ENCODE measurements around the gene PRRG2.

Gene PRRG2

GRCh38 chr19:49585023-49585422 lies 3.9 kb downstream of the PRRG2 start:
- DNase-seq = peak in 3 of 58 donors; percentile 8 to 21 (median 9)

GRCh38 chr19:49587227-49587626 lies 6.1 kb downstream of the PRRG2 start:
- DNase-seq = no peak

DNA sequence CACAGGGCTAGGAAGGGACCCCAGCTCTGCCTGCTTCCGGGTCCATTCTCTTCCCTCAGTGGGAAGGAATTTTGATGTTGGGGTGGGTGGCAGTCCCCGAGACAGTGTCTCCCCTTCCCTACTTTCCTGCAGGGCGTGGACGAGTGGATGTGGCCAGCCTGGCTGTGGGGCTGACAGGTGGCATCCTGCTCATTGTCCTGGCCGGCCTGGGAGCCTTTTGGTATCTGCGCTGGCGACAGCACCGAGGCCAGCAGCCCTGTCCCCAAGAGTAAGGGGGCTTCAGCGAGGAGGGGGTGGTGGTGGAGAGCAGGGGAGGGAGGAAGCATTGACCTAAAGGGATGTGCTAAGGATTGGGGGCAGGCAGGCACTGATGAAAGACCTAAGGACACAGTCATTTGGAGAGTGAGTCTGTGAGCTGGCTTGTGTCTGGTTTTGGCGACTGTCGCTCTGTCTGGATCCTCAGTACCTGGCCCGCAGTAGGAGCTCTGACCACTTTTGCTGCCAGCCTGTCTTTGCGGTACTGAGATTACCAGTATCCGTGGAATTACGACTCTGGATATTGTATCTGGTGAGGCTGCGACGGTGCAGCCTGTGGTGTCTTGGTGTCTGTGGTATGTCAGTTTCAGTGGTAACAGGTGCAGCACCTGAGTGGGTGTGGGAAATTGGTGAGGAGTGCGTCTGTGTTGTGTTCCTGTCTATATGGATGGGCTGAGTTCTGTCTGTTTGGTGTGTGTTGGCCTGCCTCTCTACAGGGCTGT lies 7.4 kb downstream of the PRRG2 start:
- DNase-seq = no peak

- DNase-seq = no peak
These were observed 8.4 kb downstream of the PRRG2 start for GRCh38 chr19:49589502-49589905.

DNA sequence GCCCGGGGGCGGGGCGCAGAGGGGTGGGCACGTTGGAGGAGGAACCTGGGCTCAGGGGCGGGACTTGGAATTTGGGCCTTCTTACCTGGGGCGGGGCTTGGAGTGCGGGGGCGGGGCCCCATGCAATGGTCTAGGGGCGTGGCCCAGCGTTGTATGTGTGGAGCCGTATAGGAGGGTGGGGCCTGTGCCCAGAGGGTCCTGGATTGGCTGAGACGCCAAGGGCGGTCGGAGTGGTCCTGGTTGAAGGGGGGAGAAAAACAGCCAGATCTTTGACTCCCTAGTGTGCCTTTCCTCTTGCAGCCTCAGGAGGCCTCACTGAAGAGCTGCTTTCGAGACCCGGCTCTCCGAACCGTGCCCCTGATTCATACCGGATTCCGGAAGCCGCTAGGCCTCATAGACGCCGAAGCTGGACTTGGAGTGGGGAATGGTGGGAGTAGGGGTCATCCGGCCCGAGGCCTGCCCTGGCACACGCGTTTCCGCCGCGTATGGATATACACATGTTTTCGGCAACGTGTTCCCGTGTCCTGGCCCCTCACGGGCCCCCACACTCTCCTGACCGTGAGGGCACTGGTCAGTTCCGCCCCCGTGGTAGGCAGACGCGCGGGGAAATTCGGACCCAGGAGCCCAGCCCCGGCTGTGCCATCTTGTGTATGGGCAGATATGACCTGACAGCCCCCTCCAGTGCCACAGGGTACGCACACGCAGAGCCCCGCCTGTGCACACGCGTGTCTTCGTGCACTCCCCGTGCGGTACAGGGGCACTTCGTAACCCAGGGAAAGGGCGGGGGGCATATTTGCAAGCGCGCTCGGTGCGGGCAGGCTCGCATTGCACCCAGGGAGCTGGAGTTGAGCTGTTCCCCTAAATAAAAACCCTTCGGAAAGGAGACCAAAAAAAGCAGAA lies 9.2 kb downstream of the PRRG2 start:
- peak in 57 of 58 donors; percentile 42 to 94 (median 79) for DNase-seq

DNA sequence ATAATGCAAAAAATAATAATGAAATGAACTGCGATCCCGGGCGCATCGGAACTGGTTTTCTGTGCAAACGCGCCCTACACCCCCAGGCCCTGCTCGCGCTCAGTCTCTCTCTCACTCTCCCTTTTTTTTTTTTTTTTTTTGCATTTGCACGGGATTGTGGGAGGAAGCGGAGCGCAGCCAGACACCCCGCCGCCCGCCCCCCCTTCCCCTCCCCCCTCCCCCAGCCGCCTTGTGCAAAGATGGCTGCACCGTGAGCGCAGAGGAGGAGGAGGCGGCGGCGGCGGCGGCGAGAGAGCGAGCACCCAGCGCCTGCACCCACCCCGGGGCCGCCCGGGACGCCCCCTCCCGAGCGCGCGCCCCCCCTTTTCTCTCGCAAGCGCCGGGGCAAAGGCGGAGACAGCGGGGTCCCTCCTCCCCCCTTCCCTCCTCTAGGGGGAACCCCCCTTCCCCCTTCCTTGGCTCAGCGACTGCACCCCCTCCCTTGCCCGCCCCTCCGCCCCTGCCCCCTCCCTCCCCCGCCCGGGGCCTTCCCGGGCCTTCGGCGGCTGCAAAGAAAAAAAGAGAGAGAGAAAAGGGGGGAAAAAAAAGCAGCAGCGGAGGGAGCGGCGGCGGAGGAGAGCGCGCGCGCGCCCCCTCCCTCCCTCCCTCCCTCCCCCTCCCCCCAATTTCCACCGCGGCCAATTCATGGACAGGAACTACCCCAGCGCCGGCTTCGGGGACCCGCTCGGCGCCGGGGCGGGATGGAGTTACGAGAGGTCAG lies 10.0 kb downstream of the PRRG2 start, which contains the start of gene PRR12:
Gene PRR12 (plus strand): TSS at position 212 of the 760 bp plus-strand sequence. CDS start 473 bp downstream, at position 685.
- peak in 55 of 58 donors; percentile 17 to 93 (median 75) for DNase-seq

- peak in 40 of 58 donors; percentile 9 to 75 (median 50) for DNase-seq
These were observed 10.8 kb downstream of the PRRG2 start for GRCh38 chr19:49591731-49592485.

DNA sequence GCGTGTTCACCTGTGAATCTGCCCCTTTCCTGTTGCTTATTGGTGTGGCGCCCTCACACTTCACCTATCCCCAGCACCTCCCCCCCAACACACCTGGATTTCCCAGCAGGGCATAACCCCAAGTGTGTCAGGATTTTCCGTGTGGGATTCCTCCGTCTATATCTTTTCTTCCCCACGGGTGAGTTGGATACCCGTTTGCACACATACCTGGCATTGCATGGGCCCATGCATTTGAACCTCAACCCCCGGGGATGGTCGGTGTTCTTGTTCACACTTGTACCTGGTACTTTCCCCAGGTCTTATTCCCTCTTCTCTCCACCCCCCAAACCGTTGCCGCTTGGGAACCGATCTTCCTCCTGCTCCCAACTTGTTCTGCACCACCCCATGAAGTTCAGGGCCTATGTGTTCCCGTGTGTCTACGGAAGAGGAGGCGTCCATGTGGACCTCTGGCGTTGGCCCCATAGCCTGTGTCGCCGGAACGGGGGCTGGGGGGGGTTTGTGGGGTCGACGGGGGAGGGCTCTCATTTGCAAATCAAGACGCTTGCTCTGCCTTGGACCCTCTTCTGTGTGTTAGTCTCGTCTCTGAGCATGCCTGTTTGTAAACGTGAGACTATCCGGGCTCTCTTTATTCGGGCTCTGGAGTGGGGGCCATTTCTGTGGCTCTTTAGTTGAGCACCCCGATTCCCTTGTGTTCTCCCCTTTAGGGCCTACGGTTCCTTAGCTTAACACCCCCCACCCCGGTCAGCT lies 11.5 kb downstream of the PRRG2 start:
- DNase-seq = peak in 8 of 58 donors; percentile 3 to 45 (median 32)

DNA sequence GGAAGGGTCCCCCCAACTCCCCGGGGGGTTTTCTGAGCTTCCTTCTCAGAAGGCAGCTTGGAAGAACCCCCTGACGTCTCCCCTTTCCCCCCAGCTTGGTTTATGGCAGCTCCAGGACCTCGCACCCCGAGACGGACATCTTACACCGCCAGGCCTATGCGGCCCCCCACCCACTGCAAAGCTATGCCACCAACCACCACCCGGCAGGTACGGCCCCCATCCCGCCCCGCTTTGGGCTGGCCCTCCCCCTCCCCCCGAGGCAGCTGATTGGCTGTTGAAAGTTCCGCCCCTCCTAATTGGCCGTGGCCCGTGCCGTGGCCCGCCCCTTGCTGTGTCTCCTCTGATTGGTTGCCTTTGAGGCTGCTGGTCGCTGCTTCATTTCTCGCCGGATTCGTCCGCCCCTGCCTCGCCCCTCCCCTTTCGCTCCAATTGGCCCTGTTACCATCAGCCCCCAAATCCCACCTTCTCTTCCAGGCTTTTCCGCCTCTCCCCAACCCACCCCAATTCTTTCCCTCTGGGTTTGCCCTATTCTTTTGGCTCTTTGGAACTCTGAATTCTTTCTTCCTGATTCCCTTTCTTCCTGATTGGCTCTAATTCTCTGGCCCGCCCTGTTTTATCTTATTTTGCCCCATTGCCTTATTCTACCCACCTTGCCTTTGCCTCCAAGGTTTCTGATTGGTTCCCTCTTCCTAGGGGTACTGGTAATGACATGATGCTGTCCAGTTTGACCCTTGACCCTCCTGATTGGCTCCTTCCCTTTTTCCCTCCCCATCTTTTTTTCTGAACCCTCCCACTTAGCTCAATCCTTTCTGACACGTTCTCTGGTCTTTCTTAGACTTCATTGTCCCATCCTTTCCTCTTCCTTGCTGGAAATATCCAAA lies 12.4 kb downstream of the PRRG2 start:
- DNase-seq = peak; percentile 32 to 95 (median 90)

GRCh38 chr19:49594157-49594992 lies 13.3 kb downstream of the PRRG2 start:
- DNase-seq = no peak

GRCh38 chr19:49594993-49595818 lies 14.1 kb downstream of the PRRG2 start:
- DNase-seq = no peak

GRCh38 chr19:49595819-49596404 lies 14.8 kb downstream of the PRRG2 start:
- DNase-seq = no peak

DNA sequence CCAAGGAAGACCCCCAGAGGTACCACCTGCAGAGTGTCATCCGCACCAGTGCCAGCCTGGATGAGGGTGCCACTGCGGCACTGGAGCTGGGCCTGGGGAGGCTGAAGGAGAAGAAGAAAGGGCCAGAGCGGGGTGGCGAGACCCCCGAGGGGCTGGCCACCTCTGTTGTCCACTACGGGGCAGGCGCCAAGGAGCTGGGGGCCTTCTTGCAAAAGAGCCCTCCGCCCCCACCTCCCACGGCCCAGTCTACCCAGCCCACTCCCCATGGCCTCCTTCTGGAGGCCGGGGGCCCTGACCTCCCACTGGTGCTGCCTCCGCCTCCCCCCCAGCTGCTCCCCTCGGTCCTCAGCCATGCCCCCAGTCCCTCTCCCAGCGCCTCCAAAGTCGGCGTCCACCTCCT lies 15.3 kb downstream of the PRRG2 start:
- no peak for DNase-seq

DNA sequence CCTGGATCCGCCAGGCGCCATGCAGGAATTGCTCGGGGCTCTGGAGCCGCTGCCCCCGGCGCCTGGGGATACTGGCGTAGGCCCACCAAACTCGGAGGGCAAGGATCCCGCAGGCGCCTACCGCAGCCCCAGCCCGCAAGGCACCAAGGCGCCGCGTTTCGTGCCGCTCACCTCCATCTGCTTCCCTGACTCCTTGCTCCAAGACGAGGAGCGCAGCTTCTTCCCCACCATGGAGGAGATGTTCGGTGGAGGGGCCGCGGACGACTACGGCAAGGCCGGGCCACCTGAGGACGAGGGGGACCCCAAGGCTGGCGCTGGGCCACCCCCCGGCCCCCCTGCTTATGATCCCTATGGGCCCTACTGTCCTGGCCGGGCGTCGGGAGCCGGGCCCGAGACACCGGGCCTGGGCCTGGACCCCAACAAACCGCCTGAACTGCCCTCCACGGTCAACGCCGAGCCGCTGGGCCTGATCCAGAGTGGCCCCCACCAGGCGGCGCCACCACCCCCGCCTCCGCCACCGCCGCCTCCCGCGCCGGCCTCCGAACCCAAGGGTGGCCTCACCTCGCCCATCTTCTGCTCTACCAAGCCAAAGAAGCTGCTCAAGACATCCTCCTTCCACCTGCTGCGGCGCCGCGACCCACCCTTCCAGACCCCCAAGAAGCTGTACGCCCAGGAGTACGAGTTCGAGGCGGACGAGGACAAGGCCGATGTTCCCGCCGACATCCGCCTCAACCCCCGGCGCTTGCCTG lies 16.0 kb downstream of the PRRG2 start:
- no peak for DNase-seq

- DNase-seq = no peak
These were observed 16.5 kb downstream of the PRRG2 start for GRCh38 chr19:49597703-49597974.

All from anterior cingulate cortex (tissue), 58 donors.